Hepatocyte (in vitro differentiated cells): ENCODE results near the gene RADIL.

Source experiments
- CTCF ChIP-seq: fragments of 200-600 bp; sonication (generic); IDR thresholded peaks from 2 replicates; pipeline ENCODE4 v1.5.1; 2016; ENCODE audit warnings: antibody characterized with exemption, mild to moderate bottlenecking; ENCODE audit not compliant: poor library complexity
- EZH2 ChIP-seq: fragments of 200-600 bp; sonication (generic); IDR thresholded peaks from 2 replicates; pipeline ENCODE4 v1.6.1; 2016; ENCODE audit warnings: antibody characterized with exemption, mild to moderate bottlenecking, borderline replicate concordance

- TF ChIP-seq CTCF (no peak), EZH2 (no peak)
These were observed 3.2 kb upstream of the RADIL start for GRCh38 chr7:4886671-4887070.
